ENCODE results near the gene GPRC5C. TPM values are rescaled to one million over a fixed set of nuclear protein-coding genes. Genes with fewer than 3 reads are reported as not detected.

GPRC5C gene, protein sequence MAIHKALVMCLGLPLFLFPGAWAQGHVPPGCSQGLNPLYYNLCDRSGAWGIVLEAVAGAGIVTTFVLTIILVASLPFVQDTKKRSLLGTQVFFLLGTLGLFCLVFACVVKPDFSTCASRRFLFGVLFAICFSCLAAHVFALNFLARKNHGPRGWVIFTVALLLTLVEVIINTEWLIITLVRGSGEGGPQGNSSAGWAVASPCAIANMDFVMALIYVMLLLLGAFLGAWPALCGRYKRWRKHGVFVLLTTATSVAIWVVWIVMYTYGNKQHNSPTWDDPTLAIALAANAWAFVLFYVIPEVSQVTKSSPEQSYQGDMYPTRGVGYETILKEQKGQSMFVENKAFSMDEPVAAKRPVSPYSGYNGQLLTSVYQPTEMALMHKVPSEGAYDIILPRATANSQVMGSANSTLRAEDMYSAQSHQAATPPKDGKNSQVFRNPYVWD
- total RNA-seq: 3.2 and 5.0 TPM in 2 replicates

GRCh38 chr17:74431568-74432423 lies at the start of gene GPRC5C:
Gene GPRC5C, plus strand, starts transcription at chr17:74432088. Its CDS starts 7,689 bp downstream, at chr17:74439777.

GRCh38 chr17:74466111-74466827 lies 34.4 kb downstream of the GPRC5C start, which contains the start of gene CD300A:
Gene CD300A, plus strand, starts transcription at chr17:74466634. Its CDS starts 70 bp downstream, at chr17:74466704.

Small RNA genes lying within 50 kb of the gene (small RNA-seq; reads per million reads assigned to genes)
- not detected for gene RNA5SP448

Other genes with a start within 250 kb of the GPRC5C start
- gene RPL38, start 228.4 kb upstream of the GPRC5C start, total RNA-seq: 270 and 273 TPM in 2 replicates
- gene TTYH2, start 218.5 kb upstream of the GPRC5C start, total RNA-seq: 3.9 and 7.5 TPM in 2 replicates
- gene DNAI2, start 157.9 kb upstream of the GPRC5C start, total RNA-seq: not detected in 2 replicates
- not detected in 2 replicates for gene KIF19, start 105.9 kb upstream of the GPRC5C start, total RNA-seq
- not detected in 2 replicates for gene BTBD17, start 70.2 kb upstream of the GPRC5C start, total RNA-seq
- not detected in 2 replicates for gene GPR142, start 64.6 kb upstream of the GPRC5C start, total RNA-seq
- not detected in 2 replicates for gene CD300A, start 34.5 kb downstream of the GPRC5C start, total RNA-seq
- gene CD300LB, start 99.4 kb downstream of the GPRC5C start, total RNA-seq: not detected in 2 replicates
- not detected in 2 replicates for gene CD300C, start 114.0 kb downstream of the GPRC5C start, total RNA-seq
- not detected in 2 replicates for gene CD300H, start 135.4 kb downstream of the GPRC5C start, total RNA-seq
- gene CD300LD, start 160.2 kb downstream of the GPRC5C start, total RNA-seq: not detected in 2 replicates
- gene CD300E, start 191.7 kb downstream of the GPRC5C start, total RNA-seq: not detected in 2 replicates

All from hair follicle dermal papilla cell (primary cell).